DND-41 (cell line): Measurements from ENCODE around the gene NEB.
"Not testable (repeated sequence)": the region's sequence is repeated elsewhere in the genome, so short reads cannot be mapped to it uniquely, and the experiment has no call there.

Experiments used
- CTCF ChIP-seq: IDR thresholded peaks from 2 replicates; pipeline ENCODE4 v1.5.1; 2012; ENCODE audit warnings: borderline replicate concordance, low read length, moderate library complexity, mild to moderate bottlenecking; ENCODE audit not compliant: poor library complexity, severe bottlenecking; ENCODE audit errors: extremely low read depth
- EZH2 ChIP-seq: IDR thresholded peaks from 3 replicates; pipeline ENCODE4 v1.6.1; 2012; ENCODE audit warnings: borderline replicate concordance, low read depth, mild to moderate bottlenecking, moderate library complexity, low read length, inconsistent platforms; ENCODE audit not compliant: severe bottlenecking

GRCh38 chr2:151641895-151642294 lies 92.4 kb downstream of the NEB start:
- TF ChIP-seq CTCF, EZH2: not testable (repeated sequence)
